B cell (primary cell): ENCODE results near the gene FBN2. TPM values are rescaled to one million over a fixed set of nuclear protein-coding genes. Genes with fewer than 3 reads are reported as not detected.

ENCODE experiments used
- ATAC-seq: fragments of 200-7000 bp; cut with Tn5 transposase; one replicate; pipeline ENCODE4 v1.10.0; 2021; ENCODE audit warnings: low read depth, mild to moderate bottlenecking, moderate number of reproducible peaks, moderate library complexity
- CTCF ChIA-PET: fragments of 350-600 bp; sonication (Branson Sonifier 250); formaldehyde crosslinking; loops from one replicate; lab custom pipeline; 2021; ENCODE audit warnings: antibody characterized with exemption, inconsistent platforms; lab: Charles Lee
- POLR2A ChIA-PET: fragments of 350-600 bp; sonication (Branson Sonifier 250); formaldehyde crosslinking; loops from one replicate; lab custom pipeline; 2021; ENCODE audit warnings: antibody characterized with exemption; lab: Charles Lee
- DNase-seq: peaks from one replicate; pipeline ENCODE4 v3.0.0; 2013
- H2AFZ ChIP-seq: 2 replicates; pipeline ENCODE4 v1.6.1; 2012; ENCODE audit warnings: mild to moderate bottlenecking, low read depth, low read length; ENCODE audit not compliant: insufficient read depth, poor library complexity, severe bottlenecking
- H3K27ac ChIP-seq, 2 donors: 1 replicate in 1 of 2; 2 replicates in 1 of 2; pipeline ENCODE4 v1.5.1; 2012 to 2013; ENCODE audit warnings: low read length in 2 of 2, mild to moderate bottlenecking in 2 of 2, moderate library complexity in 1 of 2
- H3K27me3 ChIP-seq, 4 experiments: fragments of 200-600 bp in 1 of 4; sonication (generic) in 1 of 4; replicated peaks in 1 of 4; 1 replicate in 2 of 4; 2 replicates in 2 of 4; pipeline versions ENCODE4 v1.6.1 to v1.7.0; 2013 to 2016; ENCODE audit warnings: low read length in 3 of 4, mild to moderate bottlenecking in 2 of 4, mixed read lengths in 1 of 4, moderate library complexity in 1 of 4; ENCODE audit not compliant: insufficient read depth in 4 of 4, control insufficient read depth in 3 of 4; ENCODE audit errors: control extremely low read depth in 1 of 4
- H3K36me3 ChIP-seq, 2 experiments: replicated peaks in 1 of 2; 1 replicate in 1 of 2; 2 replicates in 1 of 2; pipeline versions ENCODE4 v1.6.1 to v1.7.1; 2013; ENCODE audit warnings: low read length in 1 of 2; ENCODE audit not compliant: insufficient read depth in 2 of 2, control insufficient read depth in 1 of 2; ENCODE audit errors: control extremely low read depth in 1 of 2, extremely low read depth in 1 of 2
- H3K4me1 ChIP-seq, 2 donors: fragments of 200-600 bp in 1 of 2; sonication (generic) in 1 of 2; 1 replicate in 1 of 2; 2 replicates in 1 of 2; pipeline versions ENCODE4 v1.5.1 to v1.6.1; 2013 to 2017; ENCODE audit warnings: low read length in 2 of 2; ENCODE audit not compliant: control insufficient read depth in 2 of 2, insufficient read depth in 2 of 2
- H3K4me2 ChIP-seq: replicated peaks from 2 replicates; pipeline ENCODE3; 2012; ENCODE audit warnings: mild to moderate bottlenecking, low read depth, low read length; ENCODE audit not compliant: poor library complexity, severe bottlenecking
- H3K4me3 ChIP-seq, 5 experiments: fragments of 200-600 bp in 1 of 5; sonication (generic) in 1 of 5; 1 replicate in 3 of 5; 2 replicates in 2 of 5; pipeline versions ENCODE4 v1.5.1 to v1.7.0; 2011 to 2016; ENCODE audit warnings: low read length in 4 of 5, mild to moderate bottlenecking in 4 of 5, low read depth in 2 of 5, control low read depth in 1 of 5, moderate library complexity in 1 of 5; ENCODE audit not compliant: insufficient read depth in 1 of 5; ENCODE audit errors: control extremely low read depth in 1 of 5, extremely low read depth in 1 of 5
- H3K79me2 ChIP-seq: fragments of 200-600 bp; sonication (generic); one replicate; pipeline ENCODE4 v1.6.0; 2016; ENCODE audit warnings: low read length; ENCODE audit not compliant: control insufficient read depth, insufficient read depth
- H3K9ac ChIP-seq: fragments of 200-600 bp; sonication (generic); 2 replicates; pipeline ENCODE4 v1.6.1; 2017; ENCODE audit warnings: mild to moderate bottlenecking, low read length, moderate library complexity
- H3K9me3 ChIP-seq, 3 donors: one replicate each; pipeline versions ENCODE4 v1.6.1 to v1.7.1; 2013; ENCODE audit warnings: low read length in 2 of 3; ENCODE audit not compliant: control insufficient read depth in 2 of 3, insufficient read depth in 1 of 3; ENCODE audit errors: control extremely low read depth in 1 of 3
- H4K20me1 ChIP-seq: 2 replicates; pipeline ENCODE4 v1.6.0; 2012; ENCODE audit warnings: mild to moderate bottlenecking, low read length; ENCODE audit not compliant: insufficient read depth, control insufficient read depth, poor library complexity, severe bottlenecking
- H3K27ac Mint-ChIP-seq: one replicate; pipeline ENCODE4 v1.8.0; 2021; ENCODE audit warnings: mixed read lengths
- H3K27me3 Mint-ChIP-seq: one replicate; pipeline ENCODE4 v1.8.0; 2021; ENCODE audit warnings: mixed read lengths
- H3K4me1 Mint-ChIP-seq: one replicate; pipeline ENCODE4 v1.8.0; 2021; ENCODE audit warnings: mixed read lengths
- H3K4me3 Mint-ChIP-seq: one replicate; pipeline ENCODE4 v1.8.0; 2021; ENCODE audit warnings: mixed read lengths
- H3K9me3 Mint-ChIP-seq: one replicate; pipeline ENCODE4 v1.8.0; 2022; ENCODE audit warnings: mixed read lengths; ENCODE audit not compliant: insufficient read depth
- CTCF ChIP-seq: fragments of 200-600 bp; IDR thresholded peaks from one replicate; pipeline ENCODE4 v1.8.0; 2022; ENCODE audit warnings: antibody characterized with exemption, mild to moderate bottlenecking
- EZH2 ChIP-seq: IDR thresholded peaks from 2 replicates; pipeline ENCODE4 v1.6.1; 2012; ENCODE audit warnings: borderline replicate concordance, low read depth, mild to moderate bottlenecking, moderate library complexity, low read length; ENCODE audit not compliant: insufficient read depth, poor library complexity, severe bottlenecking
- WGBS: methylation state at CpG from one replicate; pipeline ENCODE4 v1.1.5; 2013; ENCODE audit warnings: missing lambda C conversion rate; ENCODE audit not compliant: insufficient coverage; 5-methylcytosine and 5-hydroxymethylcytosine counted together
- intact Hi-C: fragments of 100-400 bp; cut with micrococcal nuclease; formaldehyde crosslinking; loops from one replicate; pipeline ENCODE4 v1.10.0; 2022
- polyA plus RNA-seq: library from polyadenylated mRNA; depleted of rRNA; stranded (reverse); fragments of >200 nt; gene quantifications from 2 replicates; pipeline ENCODE4 v1.2.3, GENCODE V29; 2012
- total RNA-seq, 2 donors: library from RNA; stranded (reverse); fragments of 120-200 nt in 1 of 2; gene quantifications; 1 replicate in 1 of 2; 2 replicates in 1 of 2; pipeline versions ENCODE4 v1.2.3 to v1.2.4, GENCODE V29; 2013 to 2022

Gene FBN2
- total and polyA plus RNA-seq, 2 donors (not counting 1 experiment from before 2014, with no cell fraction given): 0.03 TPM; not detected in 1

GRCh38 chr5:128516978-128517377 is 21.1 kb downstream of the FBN2 start:
- Mint-ChIP-seq H3K9me3 (no peaks in the 10 kb centered on the region), H3K27ac (no peak overlapping the region), H3K4me3 (no peak overlapping the region), H3K27me3 (no peaks in the 10 kb centered on the region), H3K4me1 (no peaks in the 10 kb centered on the region)
- Histone ChIP-seq H3K4me3 (no peak overlapping the region), H3K79me2 (no peaks in the 10 kb centered on the region), H3K27me3 (no peaks in the 10 kb centered on the region), H3K9ac (no peak overlapping the region), H2AFZ (no peak overlapping the region), H3K9me3 (no peaks in the 10 kb centered on the region), H3K4me2 (no peak overlapping the region), H3K4me1 (no peaks in the 10 kb centered on the region), H4K20me1 (no peaks in the 10 kb centered on the region), H3K36me3 (no peaks in the 10 kb centered on the region), H3K27ac (no peak overlapping the region)
- intact Hi-C loops: no loop called here
- TF ChIP-seq EZH2: no peak
- TF ChIP-seq CTCF: no peak
- DNase-seq (no peak), ATAC-seq (no peak)
- ChIA-PET POLR2A (no interaction called here), CTCF (no interaction called here)
- WGBS: no CpG with 5 or more reads among the region's 1 CpG

GRCh38 chr5:128513806-128514205 is 24.2 kb downstream of the FBN2 start:
- no peaks in the 10 kb centered on the region for H3K36me3 ChIP-seq
- CTCF ChIA-PET: no interaction called here
- POLR2A ChIA-PET: no interaction called here
- no peaks in the 10 kb centered on the region for H3K4me1 Mint-ChIP-seq
- H3K9me3 Mint-ChIP-seq: no peaks in the 10 kb centered on the region
- ATAC-seq (no peak), DNase-seq (no peak)
- WGBS: no CpG with 5 or more reads among the region's 1 CpG
- H3K4me1 ChIP-seq: no peaks in the 10 kb centered on the region
- H3K9ac ChIP-seq: no peak overlapping the region
- H3K9me3 ChIP-seq: no peaks in the 10 kb centered on the region
- H3K27ac Mint-ChIP-seq: no peak overlapping the region
- TF ChIP-seq EZH2: no peak
- no peak for TF ChIP-seq CTCF
- no peak overlapping the region for H3K4me3 Mint-ChIP-seq
- H2AFZ ChIP-seq: no peak overlapping the region
- H3K27ac ChIP-seq: no peak overlapping the region
- H3K79me2 ChIP-seq: no peaks in the 10 kb centered on the region
- no peak overlapping the region for H3K4me3 ChIP-seq
- no peaks in the 10 kb centered on the region for H3K27me3 Mint-ChIP-seq
- no peaks in the 10 kb centered on the region for H4K20me1 ChIP-seq
- H3K27me3 ChIP-seq: no peaks in the 10 kb centered on the region
- intact Hi-C loops: no loop called here
- no peak overlapping the region for H3K4me2 ChIP-seq
